HCT116 (cell line): ENCODE results near the gene KDM5A. TPM values are rescaled to one million over a fixed set of nuclear protein-coding genes. Genes with fewer than 3 reads are reported as not detected.

Experiments used
- ATAC-seq: fragments of 200-7000 bp; cut with Tn5 transposase; 2 replicates; pipeline ENCODE4 v1.9.1; 2020; ENCODE audit warnings: mild to moderate bottlenecking, moderate library complexity
- BruUV-seq: library from RNA; stranded (reverse); fragments of 400-500 nt; replicated peaks from 2 replicates; lab custom pipeline; 2021; lab: Mats Ljungman, UMichigan
- CTCF ChIA-PET: fragments of 300-600 bp; sonication (Branson Sonifier 250); formaldehyde crosslinking; loops from one replicate; lab custom pipeline; 2021; ENCODE audit warnings: antibody characterized with exemption; lab: Charles Lee
- POLR2A ChIA-PET: fragments of 300-600, 350-600 bp; sonication (Branson Sonifier 250); formaldehyde crosslinking; loops from one replicate; lab custom pipeline; 2021; ENCODE audit warnings: antibody characterized with exemption; lab: Charles Lee
- RAD21 ChIA-PET, 2 experiments: fragments of 300-600 bp; sonication (Branson Sonifier 250); formaldehyde crosslinking; loops; one replicate each; lab custom pipeline; 2023; ENCODE audit warnings: low total read pairs in 2 of 2; ENCODE audit not compliant: uncharacterized antibody in 2 of 2, unreplicated experiment in 2 of 2, low non-redundant PET in 1 of 2; lab: Charles Lee
- DNase-seq: peaks from one replicate; pipeline ENCODE4 v3.0.0-alpha.2; 2010; ENCODE audit warnings: low read depth, low spot score
- H2AFZ ChIP-seq: fragments of 200-600 bp; shearing (Covaris generic), sonication (generic); 2 replicates; pipeline ENCODE4 v1.6.1; 2017; ENCODE audit warnings: low read depth, mixed run types, mixed read lengths, antibody characterized with exemption, low read length; ENCODE audit not compliant: poor library complexity, severe bottlenecking
- H3K27ac ChIP-seq: 2 replicates; pipeline ENCODE4 v1.5.1; 2012; ENCODE audit warnings: low read depth, low read length
- H3K27me3 ChIP-seq: fragments of 200-600 bp; sonication (generic); 2 replicates; pipeline ENCODE4 v1.6.1; 2016; ENCODE audit warnings: mixed run types, low read length, mixed read lengths; ENCODE audit not compliant: insufficient read depth
- H3K36me3 ChIP-seq, 2 experiments: fragments of 200-500 bp in 1 of 2; fragments of 200-600 bp in 1 of 2; sonication (Bioruptor generic) in 1 of 2; sonication (generic) in 1 of 2; 2 replicates each; pipeline versions ENCODE4 v1.5.1 to v1.6.1; 2014 to 2016; ENCODE audit warnings: low read length in 2 of 2, inconsistent platforms in 1 of 2, mixed read lengths in 1 of 2, mixed run types in 1 of 2; ENCODE audit not compliant: insufficient read depth in 2 of 2, control insufficient read depth in 1 of 2
- H3K4me1 ChIP-seq, 2 experiments: fragments of 200-600 bp in 1 of 2; sonication (generic) in 1 of 2; 2 replicates each; pipeline versions ENCODE4 v1.5.1 to v1.6.1; 2012 to 2017; ENCODE audit warnings: low read length in 2 of 2, inconsistent platforms in 1 of 2, mild to moderate bottlenecking in 1 of 2, mixed read lengths in 1 of 2, mixed run types in 1 of 2, moderate library complexity in 1 of 2; ENCODE audit not compliant: insufficient read depth in 2 of 2, control insufficient read depth in 1 of 2
- H3K4me2 ChIP-seq: fragments of 200-600 bp; sonication (generic); 2 replicates; pipeline ENCODE4 v1.6.1; 2017; ENCODE audit warnings: mixed run types, low read length, mixed read lengths
- H3K4me3 ChIP-seq, 2 experiments: fragments of 200-600 bp in 1 of 2; sonication (generic) in 1 of 2; replicated peaks in 1 of 2; 2 replicates each; pipeline ENCODE4 v1.5.1; 2011 to 2016; ENCODE audit warnings: low read length in 2 of 2, control low read depth in 1 of 2, low read depth in 1 of 2, mild to moderate bottlenecking in 1 of 2, mixed read lengths in 1 of 2, mixed run types in 1 of 2
- H3K79me2 ChIP-seq: fragments of 200-600 bp; sonication (generic); 2 replicates; pipeline ENCODE4 v1.6.1; 2017; ENCODE audit warnings: mild to moderate bottlenecking, mixed run types, low read length, moderate library complexity, mixed read lengths; ENCODE audit not compliant: insufficient read depth
- H3K9ac ChIP-seq: fragments of 200-600 bp; sonication (generic); 2 replicates; pipeline ENCODE4 v1.6.1; 2016; ENCODE audit warnings: low read length, mixed read lengths
- H3K9me2 ChIP-seq: fragments of 200-600 bp; sonication (generic), shearing (Covaris generic); 2 replicates; pipeline ENCODE4 v1.6.1; 2017; ENCODE audit warnings: mixed run types, mild to moderate bottlenecking, moderate library complexity; ENCODE audit not compliant: insufficient read depth
- H3K9me3 ChIP-seq, 2 experiments: fragments of 200-500 bp in 1 of 2; fragments of 200-600 bp in 1 of 2; sonication (Bioruptor generic) in 1 of 2; sonication (generic) in 1 of 2; 2 replicates each; pipeline ENCODE4 v1.6.1; 2014 to 2017; ENCODE audit warnings: low read length in 2 of 2, mixed read lengths in 2 of 2, inconsistent platforms in 1 of 2, low read depth in 1 of 2, mild to moderate bottlenecking in 1 of 2, mixed run types in 1 of 2, moderate library complexity in 1 of 2; ENCODE audit not compliant: control insufficient read depth in 1 of 2, insufficient read depth in 1 of 2
- H4K20me1 ChIP-seq: fragments of 200-600 bp; sonication (generic), shearing (Covaris generic); 2 replicates; pipeline ENCODE4 v1.6.1; 2017; ENCODE audit warnings: mixed run types, mild to moderate bottlenecking, moderate library complexity; ENCODE audit not compliant: insufficient read depth
- CTCF ChIP-seq, 3 experiments: fragments of 200-600 bp in 1 of 3; sonication (generic) in 1 of 3; IDR thresholded peaks in 2 of 3; conservative IDR thresholded peaks in 1 of 3; 2 replicates each; pipeline ENCODE4 v1.5.1; 2012 to 2017; ENCODE audit warnings: low read depth in 2 of 3, low read length in 2 of 3, antibody characterized with exemption in 1 of 3, borderline replicate concordance in 1 of 3, control low read depth in 1 of 3, mild to moderate bottlenecking in 1 of 3, mixed read lengths in 1 of 3, mixed run types in 1 of 3, moderate library complexity in 1 of 3; ENCODE audit not compliant: insufficient read depth in 1 of 3
- intact Hi-C: fragments of 100-400 bp; cut with micrococcal nuclease; formaldehyde crosslinking; loops from 2 replicates; pipeline ENCODE4 v1.10.0; 2022
- total RNA-seq: library from RNA; stranded (reverse); gene quantifications from one replicate; pipeline ENCODE4 v1.2.1, GENCODE V29; 2021; ENCODE audit not compliant: unreplicated experiment

KDM5A gene
- total RNA-seq, 1 experiment from 2014 or later = 49.0 TPM

GRCh38 chr12:262113-262512, 127.0 kb downstream of the KDM5A start:
- intact Hi-C loops = no loop called here
- CTCF ChIA-PET = interaction anchor here (0.7 kb wide), 1 partner anchor 8 kb away, joined by 4 read pairs; no protein-coding TSS in a partner anchor
- no TSS peak for BruUV-seq

More at GRCh38 chr12:262113-262512, 127.0 kb downstream of the KDM5A start:
- Histone ChIP-seq H3K36me3 (no peaks in the 10 kb centered on the region), H3K9ac (no peak overlapping the region), H3K9me2 (no peaks in the 10 kb centered on the region), H3K4me3 (no peak overlapping the region), H3K27ac (no peak overlapping the region), H3K27me3 (peaks cover 10% of the 10 kb centered on the region; the same call in 1 of the 2 replicates), H4K20me1 (no peaks in the 10 kb centered on the region), H3K79me2 (no peaks in the 10 kb centered on the region), H2AFZ (no peak overlapping the region), H3K4me1 (no peaks in the 10 kb centered on the region), H3K9me3 (no peaks in the 10 kb centered on the region), H3K4me2 (no peak overlapping the region)
- ChIA-PET RAD21 (no interaction called here), POLR2A (no interaction called here)
- DNase-seq (no peak), ATAC-seq (no peak)
- no peak for TF ChIP-seq CTCF (IDR thresholded peaks at IDR 0.05 in 2 of 3, conservative IDR thresholded peaks at IDR 0.05 in 1 of 3; ENCODE audit: borderline replicate concordance in 1 of 3, insufficient read depth in 1 of 3, low read depth in 2 of 3, low read length in 2 of 3)
